Calu3 (cell line): ENCODE results near the gene MOCS2. TPM values are rescaled to one million over a fixed set of nuclear protein-coding genes. Genes with fewer than 3 reads are reported as not detected.

Source experiments
- BruUV-seq: library from RNA; stranded (reverse); fragments of 400-500 nt; replicated peaks from 2 replicates; lab custom pipeline; 2021; lab: Mats Ljungman, UMichigan
- CTCF ChIA-PET: fragments of 300-600 bp; sonication (Branson Sonifier 250); formaldehyde crosslinking; loops from one replicate; lab custom pipeline; 2022; ENCODE audit warnings: antibody characterized with exemption; lab: Charles Lee
- DNase-seq: peaks from one replicate; pipeline ENCODE4 v3.0.0; 2022
- H3K27ac Mint-ChIP-seq: one replicate; pipeline ENCODE4 v1.8.0; 2022; ENCODE audit warnings: mixed read lengths; ENCODE audit not compliant: unreplicated experiment
- H3K27me3 Mint-ChIP-seq: one replicate; pipeline ENCODE4 v1.8.0; 2022; ENCODE audit warnings: mixed read lengths; ENCODE audit not compliant: unreplicated experiment
- H3K36me3 Mint-ChIP-seq: one replicate; pipeline ENCODE4 v1.8.0; 2022; ENCODE audit warnings: mild to moderate bottlenecking, moderate library complexity, mixed read lengths; ENCODE audit not compliant: insufficient read depth, unreplicated experiment
- H3K4me1 Mint-ChIP-seq: one replicate; pipeline ENCODE4 v1.8.0; 2022; ENCODE audit warnings: mild to moderate bottlenecking, low read depth, mixed read lengths; ENCODE audit not compliant: unreplicated experiment
- H3K4me3 Mint-ChIP-seq: one replicate; pipeline ENCODE4 v1.8.0; 2022; ENCODE audit warnings: mild to moderate bottlenecking, low read depth, moderate library complexity, mixed read lengths; ENCODE audit not compliant: unreplicated experiment
- H3K9me3 Mint-ChIP-seq: one replicate; pipeline ENCODE4 v1.8.0; 2022; ENCODE audit warnings: low read depth, mixed read lengths; ENCODE audit not compliant: unreplicated experiment
- intact Hi-C: fragments of 100-400 bp; cut with micrococcal nuclease; formaldehyde crosslinking; loops from one replicate; pipeline ENCODE4 v1.10.0; 2022; ENCODE audit not compliant: unreplicated experiment
- total RNA-seq: library from RNA; stranded (reverse); gene quantifications from 2 replicates; pipeline ENCODE4 v1.2.3, GENCODE V29; 2022
- TF ChIP-seq, protein P1 (sequence below): fragments of 200-600 bp; IDR thresholded peaks from one replicate; pipeline ENCODE4 v1.8.0; 2022; ENCODE audit warnings: antibody characterized with exemption; ENCODE audit not compliant: unreplicated experiment

Gene MOCS2
- total RNA-seq, 1 experiment from 2014 or later: 42.6 TPM

- H3K9me3 Mint-ChIP-seq: no peaks in the 10 kb centered on the region
- H3K27me3 Mint-ChIP-seq: no peaks in the 10 kb centered on the region
- H3K36me3 Mint-ChIP-seq: peaks cover 52% of the 10 kb centered on the region
- no peak for DNase-seq
- no peak overlapping the region for H3K27ac Mint-ChIP-seq
- no peaks in the 10 kb centered on the region for H3K4me1 Mint-ChIP-seq
- no peak overlapping the region for H3K4me3 Mint-ChIP-seq
- no TSS peak for BruUV-seq
- CTCF ChIA-PET: no interaction called here
- TF ChIP-seq, protein P1, sequence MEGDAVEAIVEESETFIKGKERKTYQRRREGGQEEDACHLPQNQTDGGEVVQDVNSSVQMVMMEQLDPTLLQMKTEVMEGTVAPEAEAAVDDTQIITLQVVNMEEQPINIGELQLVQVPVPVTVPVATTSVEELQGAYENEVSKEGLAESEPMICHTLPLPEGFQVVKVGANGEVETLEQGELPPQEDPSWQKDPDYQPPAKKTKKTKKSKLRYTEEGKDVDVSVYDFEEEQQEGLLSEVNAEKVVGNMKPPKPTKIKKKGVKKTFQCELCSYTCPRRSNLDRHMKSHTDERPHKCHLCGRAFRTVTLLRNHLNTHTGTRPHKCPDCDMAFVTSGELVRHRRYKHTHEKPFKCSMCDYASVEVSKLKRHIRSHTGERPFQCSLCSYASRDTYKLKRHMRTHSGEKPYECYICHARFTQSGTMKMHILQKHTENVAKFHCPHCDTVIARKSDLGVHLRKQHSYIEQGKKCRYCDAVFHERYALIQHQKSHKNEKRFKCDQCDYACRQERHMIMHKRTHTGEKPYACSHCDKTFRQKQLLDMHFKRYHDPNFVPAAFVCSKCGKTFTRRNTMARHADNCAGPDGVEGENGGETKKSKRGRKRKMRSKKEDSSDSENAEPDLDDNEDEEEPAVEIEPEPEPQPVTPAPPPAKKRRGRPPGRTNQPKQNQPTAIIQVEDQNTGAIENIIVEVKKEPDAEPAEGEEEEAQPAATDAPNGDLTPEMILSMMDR: no peak
- intact Hi-C loops: no loop called here
Observed at GRCh38 chr5:53073348-53073747, 36.2 kb downstream of the MOCS2 start.

DNA sequence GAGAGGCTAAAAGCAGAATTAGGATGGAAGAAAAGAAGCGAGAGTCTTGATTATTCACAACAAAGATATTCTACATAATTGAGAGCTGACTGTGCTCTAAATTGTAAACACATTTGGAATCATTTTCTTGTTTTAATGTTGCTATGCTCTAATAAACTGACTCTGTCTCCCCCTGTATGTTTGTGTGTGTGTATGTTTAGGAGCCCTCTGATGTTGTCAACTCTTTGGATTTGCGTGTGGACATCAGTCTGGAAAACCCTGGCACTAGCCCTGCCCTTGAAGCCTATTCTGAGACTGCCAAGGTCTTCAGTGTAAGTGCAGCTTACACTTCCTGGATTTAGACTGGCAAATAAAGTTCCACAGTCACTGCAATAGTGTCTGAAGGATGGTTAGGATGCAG is 37.8 kb downstream of the MOCS2 start:
- CTCF ChIA-PET: no interaction called here
- DNase-seq: no peak
- H3K9me3 Mint-ChIP-seq: no peaks in the 10 kb centered on the region

GRCh38 chr5:53071298-53071697 is 38.3 kb downstream of the MOCS2 start:
- TF ChIP-seq, protein P1: no peak
- no peak for DNase-seq
- Mint-ChIP-seq H3K36me3 (peaks cover 41% of the 10 kb centered on the region), H3K4me1 (no peaks in the 10 kb centered on the region), H3K9me3 (no peaks in the 10 kb centered on the region), H3K4me3 (no peak overlapping the region), H3K27ac (no peak overlapping the region), H3K27me3 (no peaks in the 10 kb centered on the region)
- intact Hi-C loops: no loop called here
- CTCF ChIA-PET: no interaction called here
- BruUV-seq: no TSS peak

More for the DNA sequence above, 37.8 kb downstream of the MOCS2 start:
- H3K36me3 Mint-ChIP-seq: peaks cover 43% of the 10 kb centered on the region
- H3K27me3 Mint-ChIP-seq: no peaks in the 10 kb centered on the region
- no peak overlapping the region for H3K4me3 Mint-ChIP-seq
- intact Hi-C loops: no loop called here
- TF ChIP-seq, protein P1: no peak
- H3K4me1 Mint-ChIP-seq: no peaks in the 10 kb centered on the region
- no peak overlapping the region for H3K27ac Mint-ChIP-seq
- BruUV-seq: no TSS peak

GRCh38 chr5:53069626-53070025 is 39.9 kb downstream of the MOCS2 start:
- H3K27me3 Mint-ChIP-seq: no peaks in the 10 kb centered on the region
- intact Hi-C loops: no loop called here
- TF ChIP-seq, protein P1: no peak
- CTCF ChIA-PET: no interaction called here
- H3K4me1 Mint-ChIP-seq: no peaks in the 10 kb centered on the region
- no peak overlapping the region for H3K27ac Mint-ChIP-seq
- no peaks in the 10 kb centered on the region for H3K9me3 Mint-ChIP-seq
- no peak overlapping the region for H3K4me3 Mint-ChIP-seq
- BruUV-seq: no TSS peak
- H3K36me3 Mint-ChIP-seq: peaks cover 39% of the 10 kb centered on the region
- no peak for DNase-seq
